Cardiac septum (tissue), 1 donor: Measurements from ENCODE around the gene SV2C. TPM values are rescaled to one million over a fixed set of nuclear protein-coding genes. Genes with fewer than 3 reads are reported as not detected.
"Not testable (repeated sequence)": the region's sequence is repeated elsewhere in the genome, so short reads cannot be mapped to it uniquely, and the experiment has no call there.

Experiments used
- DNase-seq: peaks from one replicate; pipeline ENCODE4 v3.0.0-alpha.2; 2020; ENCODE audit warnings: low spot score
- intact Hi-C: fragments of 100-400 bp; cut with DNase I; formaldehyde crosslinking; loops from one replicate; pipeline ENCODE4 v1.14.0; 2022
- total RNA-seq: library from RNA; stranded (reverse); fragmentation: NEBNext Ultra II Directional; extraction: Animal tissue kit (Norgen Biotek cat#: 25700); gene quantifications from one replicate; pipeline ENCODE4 v1.2.1, GENCODE V29; 2021
- donor health status: DM: no; HTN: no; CAD: no.

SV2C gene
- total RNA-seq, 1 donor from 2014 or later, result 0.67 TPM

GRCh38 chr5:76363352-76364225, 280.4 kb downstream of the SV2C start:
- intact Hi-C loops, result no loop called here
- no peak for DNase-seq

- intact Hi-C loops, result no loop called here
- no peak for DNase-seq
Measured at GRCh38 chr5:76364226-76364589, 281.0 kb downstream of the SV2C start.

- DNase-seq, result no peak
- intact Hi-C loops, result no loop called here
Measured at GRCh38 chr5:76365561-76365960, 282.4 kb downstream of the SV2C start.

GRCh38 chr5:76366596-76366995, 283.4 kb downstream of the SV2C start:
- no peak for DNase-seq
- intact Hi-C loops, result no loop called here

- intact Hi-C loops, result no loop called here
- no peak for DNase-seq
Measured at GRCh38 chr5:76367623-76368371, 284.6 kb downstream of the SV2C start.

GRCh38 chr5:76368941-76369340, 285.8 kb downstream of the SV2C start:
- intact Hi-C loops, result no loop called here
- no peak for DNase-seq

- intact Hi-C loops, DNase-seq: not testable (repeated sequence)
Measured at GRCh38 chr5:76369668-76370067, 286.5 kb downstream of the SV2C start.

GRCh38 chr5:76371960-76372322, 288.8 kb downstream of the SV2C start:
- intact Hi-C loops, result no loop called here
- no peak for DNase-seq

GRCh38 chr5:76372323-76373054, 289.3 kb downstream of the SV2C start:
- DNase-seq, result no peak
- intact Hi-C loops, result no loop called here

- intact Hi-C loops, result no loop called here
Measured at GRCh38 chr5:76376148-76376865, 293.1 kb downstream of the SV2C start.

GRCh38 chr5:76376866-76377230, 293.7 kb downstream of the SV2C start:
- no peak for DNase-seq
- intact Hi-C loops, result no loop called here

More at GRCh38 chr5:76376148-76376865, 293.1 kb downstream of the SV2C start:
- DNase-seq, result no peak

- intact Hi-C loops, result no loop called here
Measured at GRCh38 chr5:76378355-76378754, 295.2 kb downstream of the SV2C start.

GRCh38 chr5:76379316-76379715, 296.1 kb downstream of the SV2C start:
- no peak for DNase-seq
- intact Hi-C loops, result no loop called here

More at GRCh38 chr5:76378355-76378754, 295.2 kb downstream of the SV2C start:
- no peak for DNase-seq

- intact Hi-C loops, result no loop called here
- DNase-seq, result no peak
Measured at GRCh38 chr5:76379855-76380254, 296.7 kb downstream of the SV2C start.

GRCh38 chr5:76380346-76381066, 297.3 kb downstream of the SV2C start:
- no peak for DNase-seq
- intact Hi-C loops, result no loop called here

- no peak for DNase-seq
- intact Hi-C loops, result no loop called here
Measured at GRCh38 chr5:76383126-76383832, 300.1 kb downstream of the SV2C start.

- intact Hi-C loops, result no loop called here
Measured at GRCh38 chr5:76384189-76384588, 301.0 kb downstream of the SV2C start.

GRCh38 chr5:76384705-76385104, 301.5 kb downstream of the SV2C start:
- intact Hi-C loops, result no loop called here
- no peak for DNase-seq

More at GRCh38 chr5:76384189-76384588, 301.0 kb downstream of the SV2C start:
- DNase-seq, result no peak
